Spleen (tissue), 7 donors: ENCODE data around the gene IRF2BPL.

Source experiments
- POLR2A ChIP-seq, 3 donors: fragments of 450-650 bp; IDR thresholded peaks; one replicate each; pipeline ENCODE4 v1.5.1; 2017; ENCODE audit warnings: antibody characterized with exemption in 3 of 3, mild to moderate bottlenecking in 1 of 3
- POLR2AphosphoS5 ChIP-seq, 3 donors: sonication (generic); formaldehyde crosslinking; IDR thresholded peaks; one replicate each; pipeline ENCODE4 v1.5.1; 2017; ENCODE audit warnings: antibody characterized with exemption in 3 of 3
- TF ChIP-seq, protein P1 (sequence below), 11 experiments: fragments of 200-600 bp in 7 of 11; fragments of 450-650 bp in 4 of 11; sonication (generic) in 4 of 11; IDR thresholded peaks in 8 of 11; conservative IDR thresholded peaks in 3 of 11; 1 replicate in 7 of 11; 2 replicates in 4 of 11; pipeline versions ENCODE4 v1.4.0 to v1.8.0; 2016 to 2021; ENCODE audit warnings: antibody characterized with exemption in 11 of 11, inconsistent platforms in 4 of 11, mild to moderate bottlenecking in 1 of 11
- donor health status: DM: no; HTN: no; CAD: no; lungs with moderate emphysema.
- donor health status: DM: no; HTN: no; CAD: no.
- donor health status: DM: no; HTN: no; CAD: no.

DNA sequence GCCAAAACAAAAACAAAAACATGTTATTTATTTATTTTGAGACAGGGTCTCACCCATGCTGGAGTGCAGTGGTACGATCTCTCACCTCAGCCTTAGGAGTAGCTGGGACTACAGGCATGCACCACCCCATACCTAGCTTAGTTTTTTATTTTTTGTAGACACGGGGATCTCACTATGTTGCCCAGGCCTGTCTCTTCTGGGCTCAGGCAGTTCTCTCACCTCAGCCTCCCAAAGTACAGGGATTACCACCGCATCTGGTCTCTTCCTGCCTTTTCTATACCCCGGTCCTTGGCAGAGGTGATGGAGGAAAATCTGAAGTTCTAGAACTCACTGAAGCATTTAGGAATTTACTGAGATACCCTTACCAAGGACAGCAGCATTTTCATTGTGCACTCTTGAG, 6.8 kb upstream of the IRF2BPL start:
- TF ChIP-seq, protein P1, sequence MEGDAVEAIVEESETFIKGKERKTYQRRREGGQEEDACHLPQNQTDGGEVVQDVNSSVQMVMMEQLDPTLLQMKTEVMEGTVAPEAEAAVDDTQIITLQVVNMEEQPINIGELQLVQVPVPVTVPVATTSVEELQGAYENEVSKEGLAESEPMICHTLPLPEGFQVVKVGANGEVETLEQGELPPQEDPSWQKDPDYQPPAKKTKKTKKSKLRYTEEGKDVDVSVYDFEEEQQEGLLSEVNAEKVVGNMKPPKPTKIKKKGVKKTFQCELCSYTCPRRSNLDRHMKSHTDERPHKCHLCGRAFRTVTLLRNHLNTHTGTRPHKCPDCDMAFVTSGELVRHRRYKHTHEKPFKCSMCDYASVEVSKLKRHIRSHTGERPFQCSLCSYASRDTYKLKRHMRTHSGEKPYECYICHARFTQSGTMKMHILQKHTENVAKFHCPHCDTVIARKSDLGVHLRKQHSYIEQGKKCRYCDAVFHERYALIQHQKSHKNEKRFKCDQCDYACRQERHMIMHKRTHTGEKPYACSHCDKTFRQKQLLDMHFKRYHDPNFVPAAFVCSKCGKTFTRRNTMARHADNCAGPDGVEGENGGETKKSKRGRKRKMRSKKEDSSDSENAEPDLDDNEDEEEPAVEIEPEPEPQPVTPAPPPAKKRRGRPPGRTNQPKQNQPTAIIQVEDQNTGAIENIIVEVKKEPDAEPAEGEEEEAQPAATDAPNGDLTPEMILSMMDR (IDR thresholded peaks at IDR 0.05 in 8 of 11, conservative IDR thresholded peaks at IDR 0.05 in 3 of 11): no peak
- TF ChIP-seq POLR2A (IDR thresholded peaks at IDR 0.05) (no peak), POLR2AphosphoS5 (IDR thresholded peaks at IDR 0.05) (no peak)
